ENCODE measurements around the gene MCHR2. TPM values are rescaled to one million over a fixed set of nuclear protein-coding genes. Genes with fewer than 3 reads are reported as not detected.
A peak's percentile ranks its signal among the peaks of the same experiment; 100 is the strongest.
"Not testable (repeated sequence)": the region's sequence is repeated elsewhere in the genome, so short reads cannot be mapped to it uniquely, and the experiment has no call there.

MCHR2 gene, protein sequence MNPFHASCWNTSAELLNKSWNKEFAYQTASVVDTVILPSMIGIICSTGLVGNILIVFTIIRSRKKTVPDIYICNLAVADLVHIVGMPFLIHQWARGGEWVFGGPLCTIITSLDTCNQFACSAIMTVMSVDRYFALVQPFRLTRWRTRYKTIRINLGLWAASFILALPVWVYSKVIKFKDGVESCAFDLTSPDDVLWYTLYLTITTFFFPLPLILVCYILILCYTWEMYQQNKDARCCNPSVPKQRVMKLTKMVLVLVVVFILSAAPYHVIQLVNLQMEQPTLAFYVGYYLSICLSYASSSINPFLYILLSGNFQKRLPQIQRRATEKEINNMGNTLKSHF
- total RNA-seq (2014; rRNA removed; shearing (Covaris generic)): 0.14 TPM in 1 of 2 replicates, not detected in the other

DNA sequence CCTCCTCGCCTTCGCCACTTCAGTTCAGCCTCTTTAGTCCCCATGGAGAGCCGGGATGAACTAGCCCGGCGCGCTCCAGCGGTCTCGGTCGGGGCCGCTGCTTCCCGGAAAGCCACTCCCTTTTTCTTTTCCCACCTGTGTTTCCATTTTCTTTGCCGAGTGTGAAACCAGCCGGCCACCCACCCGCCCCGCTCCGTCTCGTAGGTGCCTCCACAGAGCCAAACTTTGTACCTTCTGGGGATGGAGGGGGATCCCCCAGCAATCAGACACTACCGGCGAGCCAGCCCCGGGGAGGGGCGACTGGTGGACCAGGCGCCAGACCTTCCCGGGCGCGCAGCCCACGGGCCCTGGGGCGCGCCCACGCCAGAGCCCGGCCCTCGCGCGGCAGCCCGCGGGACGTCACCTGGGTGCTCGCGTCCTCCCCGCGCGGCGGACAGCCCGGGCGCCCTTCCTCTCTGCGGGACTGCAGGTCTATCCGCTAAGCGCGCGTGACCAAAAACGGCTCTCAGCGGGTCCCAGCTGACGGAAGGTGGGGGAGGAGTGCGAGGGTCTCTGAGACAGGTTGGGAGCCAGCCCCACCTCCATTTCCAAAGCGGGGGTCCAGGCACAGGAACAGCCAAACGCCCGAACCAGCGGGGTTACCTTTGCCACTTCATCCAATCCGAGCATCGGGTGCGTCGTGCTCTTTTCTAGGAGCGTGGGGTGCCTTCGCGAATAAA lies at the start of gene MCHR2:
MCHR2 (minus strand) TSS at position 691 of the 719 bp plus-strand sequence. CDS start 38,076 bp downstream, outside the sequence.
- no peak for DNase-seq (ENCODE audit: low spot score)

DNA sequence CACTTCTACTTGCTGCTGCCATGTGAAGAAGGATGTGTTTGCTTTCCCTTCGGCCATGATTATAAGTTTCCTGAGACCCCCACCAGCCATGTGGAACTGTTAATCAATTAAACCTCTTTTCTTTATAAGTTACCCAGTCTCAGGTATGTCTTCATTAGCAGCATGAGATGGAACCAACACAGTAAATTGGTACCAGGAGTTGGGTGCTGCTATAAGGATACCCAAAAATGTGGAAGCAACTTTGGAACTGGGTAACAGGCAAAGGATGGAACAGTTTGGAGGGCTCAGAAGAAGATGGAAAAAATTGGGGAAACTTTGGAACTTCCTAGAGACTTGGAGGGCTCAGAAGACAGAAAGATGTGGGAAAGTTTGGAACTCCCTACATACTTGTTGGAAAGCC lies 44.5 kb upstream of the MCHR2 start:
- DNase-seq (ENCODE audit: low spot score): not testable (repeated sequence)

DNA sequence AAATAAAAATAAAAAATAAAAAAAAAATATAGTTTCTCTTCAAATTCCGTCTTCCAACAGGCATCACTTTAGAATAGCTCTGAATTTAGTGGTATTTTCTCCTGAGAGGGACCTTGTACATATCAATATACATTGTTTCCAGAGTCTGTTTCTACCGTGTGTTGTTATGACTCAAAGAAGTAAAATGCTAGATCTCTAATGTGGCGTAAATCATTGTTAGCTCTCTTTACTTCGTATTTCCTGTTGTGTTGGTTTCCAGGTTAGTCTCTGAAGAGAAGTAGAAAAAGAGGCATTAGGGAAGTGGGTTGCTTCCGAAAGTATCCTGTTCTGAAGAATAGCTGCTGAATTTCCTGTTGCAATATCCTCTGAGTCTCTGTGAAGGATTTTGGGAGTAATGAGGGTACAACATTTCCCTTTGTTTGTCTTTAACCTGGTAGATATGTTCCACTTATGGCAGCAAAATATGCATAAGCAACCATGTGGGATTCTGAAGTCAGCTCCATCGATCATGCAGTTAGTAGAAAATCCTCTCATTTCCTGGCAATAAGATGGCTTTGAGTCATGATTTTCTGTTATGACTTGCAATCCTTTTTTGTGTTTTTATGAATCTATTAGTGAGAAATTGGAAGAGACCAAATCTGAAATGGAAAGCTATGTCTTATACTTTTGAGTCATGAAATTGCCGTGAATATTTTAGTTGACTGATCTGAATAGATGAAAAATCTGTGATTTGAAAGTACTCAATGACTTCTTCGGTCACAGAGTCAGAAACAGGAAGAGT lies 42.0 kb upstream of the MCHR2 start:
- peak; percentile 38 for DNase-seq (ENCODE audit: low spot score)

DNA sequence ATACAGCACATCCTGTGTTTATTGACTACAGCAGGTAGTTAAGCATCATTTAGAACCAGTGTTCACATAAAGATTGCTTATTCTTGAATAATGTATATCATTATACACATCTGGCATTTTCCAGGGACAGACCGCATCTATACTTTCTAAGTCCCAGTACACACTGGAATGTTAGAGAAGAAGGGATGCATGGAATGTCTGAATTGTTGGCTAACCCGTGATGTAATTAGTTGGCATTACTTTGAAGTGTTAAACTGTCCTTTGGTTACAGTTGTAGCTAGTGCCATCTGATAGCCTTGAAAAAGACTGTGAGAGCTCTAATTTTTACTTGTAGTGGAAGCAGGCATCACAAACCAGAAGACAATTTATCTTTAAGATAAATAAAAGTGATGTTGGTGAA lies 29.8 kb upstream of the MCHR2 start:
- no peak for DNase-seq (ENCODE audit: low spot score)

DNA sequence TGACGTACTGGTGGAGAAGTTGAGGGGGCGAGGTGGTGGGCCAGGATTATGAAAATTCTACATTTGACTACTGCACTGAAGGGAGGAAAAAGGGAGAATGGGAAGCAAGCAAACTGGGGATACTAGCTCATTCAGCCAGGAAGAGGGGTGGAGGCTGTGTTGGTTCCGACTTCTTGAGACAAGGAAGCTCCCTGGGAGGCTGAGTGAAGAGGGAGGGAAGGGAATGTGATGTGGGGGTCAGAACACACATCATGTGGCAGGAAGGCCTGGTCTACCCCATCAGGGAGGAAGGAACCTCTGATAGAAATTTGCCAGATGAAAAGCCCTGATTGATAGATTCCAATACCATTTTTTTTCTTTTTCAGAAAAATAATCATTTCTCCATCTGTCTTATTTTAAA lies 28.8 kb upstream of the MCHR2 start:
- no peak for DNase-seq (ENCODE audit: low spot score)

DNA sequence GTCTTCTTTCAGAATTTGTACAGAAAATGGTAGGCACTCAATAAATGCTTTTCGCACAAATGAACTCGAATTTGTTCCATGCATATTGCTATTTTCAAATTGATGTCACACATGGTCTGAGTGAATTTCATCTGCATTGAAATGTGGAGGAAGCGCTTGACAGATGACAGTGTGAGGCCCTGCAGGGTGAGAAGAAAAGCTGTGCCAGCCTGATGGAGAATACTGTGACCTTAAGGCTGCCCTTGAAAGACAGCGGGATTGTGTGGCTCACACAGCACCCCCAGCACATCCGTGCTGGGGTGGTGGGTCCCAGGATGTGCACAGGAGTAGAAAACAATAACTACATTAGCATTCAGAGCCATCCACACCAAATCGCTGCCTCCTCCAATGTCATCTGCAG lies 14.8 kb upstream of the MCHR2 start:
- DNase-seq (ENCODE audit: low spot score): no peak

DNA sequence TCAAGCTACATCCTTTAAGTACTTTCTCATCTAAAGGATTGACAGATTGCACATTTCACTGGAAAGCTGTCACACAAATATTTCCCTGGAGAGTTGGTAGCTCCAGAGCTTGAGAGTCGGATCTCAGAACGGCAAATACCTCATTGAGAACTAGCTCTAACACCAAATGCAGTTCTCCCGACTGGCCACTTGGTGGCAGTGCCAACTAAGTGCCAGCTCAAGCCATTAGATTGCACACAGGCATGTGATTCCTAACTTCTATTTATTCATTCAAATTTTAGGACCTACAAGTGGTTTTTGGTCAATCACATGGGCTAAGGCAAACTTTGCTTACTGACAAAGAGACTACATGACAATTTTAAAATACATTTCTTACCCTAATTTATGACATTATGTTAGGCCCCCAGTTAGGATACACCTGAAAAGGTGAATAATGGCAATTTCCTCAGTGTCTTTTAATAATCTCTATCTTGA lies 7.9 kb upstream of the MCHR2 start:
- DNase-seq (ENCODE audit: low spot score): peak; percentile 58

DNA sequence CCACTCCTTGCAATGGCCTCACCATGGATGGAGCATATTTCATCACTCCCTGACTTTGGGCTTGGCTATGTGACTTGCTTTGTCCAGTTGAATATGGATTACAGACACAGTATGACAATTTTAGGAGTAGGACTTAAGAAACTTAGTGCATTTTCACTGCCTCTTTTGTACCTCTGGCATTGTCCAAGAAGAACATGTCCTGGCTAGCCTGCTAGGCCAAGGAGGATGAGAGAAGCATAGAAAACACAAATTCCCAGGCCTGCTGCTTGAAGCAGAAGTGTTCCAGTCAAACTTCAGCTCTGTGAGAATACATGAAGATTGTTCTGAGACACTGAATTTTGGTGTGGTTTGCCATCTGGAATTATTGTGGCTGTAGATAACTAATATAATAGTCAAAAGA lies 3.1 kb upstream of the MCHR2 start:
- no peak for DNase-seq (ENCODE audit: low spot score)

DNA sequence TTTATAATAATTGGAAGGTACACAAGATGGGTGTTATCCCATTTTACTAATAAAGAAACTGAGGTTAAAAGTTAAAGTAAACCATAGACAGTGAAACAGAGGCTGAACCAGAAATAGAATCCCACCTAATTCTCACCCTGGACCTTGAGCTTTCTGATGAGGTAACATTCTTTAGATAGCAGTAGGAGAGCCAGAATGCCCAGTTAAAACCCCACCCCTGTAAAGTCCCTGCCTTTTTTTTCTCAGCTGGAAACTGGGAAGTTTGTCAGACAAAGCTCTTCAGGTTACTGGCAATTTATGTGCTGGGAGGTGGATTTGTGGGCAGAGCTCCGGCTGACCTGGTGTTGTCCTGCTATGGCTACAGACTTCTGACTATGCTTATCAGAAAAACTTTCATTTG lies 1.9 kb upstream of the MCHR2 start:
- DNase-seq (ENCODE audit: low spot score): no peak

DNA sequence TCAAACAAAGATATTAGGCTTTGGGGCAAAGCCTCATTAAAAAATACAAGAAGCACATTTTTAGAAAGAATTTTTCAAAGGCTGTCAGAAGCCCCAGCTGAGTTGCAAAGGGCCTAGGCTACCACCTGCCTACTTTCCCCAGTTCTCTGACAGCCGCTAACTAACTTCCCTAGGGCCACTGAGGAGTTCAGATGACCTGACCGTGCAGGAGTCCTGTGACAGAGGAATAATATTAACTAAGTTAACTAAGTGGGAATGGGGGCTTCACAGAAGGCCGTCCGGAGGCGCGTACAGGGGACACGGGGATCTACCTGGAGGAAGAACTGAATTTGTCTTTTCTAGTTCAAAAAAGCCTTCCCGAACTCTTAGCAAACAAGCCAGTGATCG lies 884 bp downstream of the MCHR2 start:
- DNase-seq (ENCODE audit: low spot score): no peak

DNA sequence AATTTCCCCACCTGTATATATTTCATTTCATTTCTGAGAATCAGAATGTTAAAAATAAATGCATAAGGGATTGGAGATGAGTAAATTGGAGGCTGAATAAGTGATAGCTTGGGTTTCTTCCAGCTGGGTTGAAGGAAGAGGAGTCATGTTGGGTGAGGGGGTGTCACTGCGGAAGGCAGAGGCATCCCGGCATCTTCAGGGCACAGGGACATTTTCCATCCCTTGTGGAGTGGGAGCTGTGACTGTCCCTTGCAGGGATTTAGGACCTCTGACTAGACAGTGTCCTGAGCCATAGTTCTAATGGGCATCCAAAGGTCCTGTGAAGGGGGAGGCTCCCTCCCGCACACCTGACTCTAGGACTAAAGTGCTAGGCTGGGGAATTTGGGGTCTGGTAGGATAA lies 2.1 kb downstream of the MCHR2 start:
- no peak for DNase-seq (ENCODE audit: low spot score)

DNA sequence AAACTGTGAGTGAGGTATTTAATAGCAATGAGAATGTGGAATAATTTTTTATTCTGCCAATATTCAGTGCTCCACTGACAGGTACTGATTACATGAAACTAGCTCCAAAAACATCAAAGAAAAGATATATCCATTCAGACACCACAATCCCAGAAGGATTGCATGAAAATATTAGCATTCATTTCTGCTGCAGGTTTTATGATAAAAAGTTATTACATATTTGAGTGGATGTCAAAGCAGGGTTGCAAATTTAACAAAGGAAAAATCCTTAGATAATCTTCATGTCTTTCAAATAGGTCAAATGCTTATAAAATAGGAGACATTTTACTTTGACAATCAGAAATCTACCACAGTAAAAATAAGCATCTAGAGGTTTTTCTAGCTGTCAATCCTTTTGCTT lies 13.3 kb downstream of the MCHR2 start:
- no peak for DNase-seq (ENCODE audit: low spot score)

DNA sequence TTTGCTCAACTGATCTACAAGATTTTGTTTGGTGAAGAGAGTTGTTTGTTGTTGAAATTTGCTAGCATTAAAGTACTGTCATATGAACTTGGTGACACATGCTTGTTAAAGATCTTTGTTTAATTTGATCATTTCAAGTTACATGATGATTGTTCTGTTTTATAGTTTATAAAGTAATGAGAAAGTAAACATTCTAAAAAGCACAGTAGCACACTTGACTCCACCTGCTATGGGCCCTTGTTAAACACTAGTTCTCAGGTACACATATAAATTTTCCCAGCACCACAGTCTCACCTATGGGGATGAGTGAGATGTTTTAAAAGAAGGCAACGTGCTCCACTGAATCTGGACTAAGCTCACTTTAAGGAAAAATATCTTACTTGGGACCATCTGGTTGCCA lies 14.1 kb downstream of the MCHR2 start:
- DNase-seq (ENCODE audit: low spot score): no peak

DNA sequence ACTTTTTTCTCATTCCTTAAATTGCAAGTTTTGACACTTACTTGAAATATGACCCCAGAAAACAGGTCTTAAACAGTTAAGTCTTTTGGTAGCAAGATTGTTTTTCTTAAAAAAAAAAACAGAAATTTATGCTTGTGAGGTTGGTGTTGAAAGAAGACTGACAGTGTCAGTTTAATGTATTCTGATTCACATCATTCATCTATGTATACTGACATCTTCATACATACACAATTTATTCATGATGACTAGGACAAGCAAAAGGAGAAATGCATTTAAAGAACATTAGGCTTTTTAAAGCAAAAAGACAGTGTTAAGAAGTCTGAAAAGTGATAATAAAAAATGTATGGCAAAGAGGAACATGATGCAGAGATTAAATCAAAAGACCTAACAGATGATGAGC lies 27.0 kb downstream of the MCHR2 start:
- no peak for DNase-seq (ENCODE audit: low spot score)

DNA sequence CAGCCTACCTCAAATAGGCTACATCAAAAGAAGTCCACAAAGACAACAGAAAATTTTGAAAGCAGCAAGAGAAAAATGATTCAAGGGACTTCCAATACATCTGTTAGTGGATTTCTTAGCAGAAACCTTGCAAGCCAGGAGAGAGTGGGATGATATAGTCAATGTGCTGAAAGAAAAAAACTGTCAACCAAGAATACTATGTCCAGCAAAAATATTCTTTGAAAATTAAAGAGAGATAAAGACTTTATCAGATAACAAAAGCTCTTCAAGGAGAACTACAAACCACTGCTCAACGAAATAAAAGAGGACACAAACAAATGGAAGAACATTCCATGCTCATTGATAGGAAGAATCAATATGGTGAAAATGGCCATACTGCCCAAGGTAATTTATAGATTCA lies 34.0 kb downstream of the MCHR2 start:
- no peak for DNase-seq (ENCODE audit: low spot score)

DNA sequence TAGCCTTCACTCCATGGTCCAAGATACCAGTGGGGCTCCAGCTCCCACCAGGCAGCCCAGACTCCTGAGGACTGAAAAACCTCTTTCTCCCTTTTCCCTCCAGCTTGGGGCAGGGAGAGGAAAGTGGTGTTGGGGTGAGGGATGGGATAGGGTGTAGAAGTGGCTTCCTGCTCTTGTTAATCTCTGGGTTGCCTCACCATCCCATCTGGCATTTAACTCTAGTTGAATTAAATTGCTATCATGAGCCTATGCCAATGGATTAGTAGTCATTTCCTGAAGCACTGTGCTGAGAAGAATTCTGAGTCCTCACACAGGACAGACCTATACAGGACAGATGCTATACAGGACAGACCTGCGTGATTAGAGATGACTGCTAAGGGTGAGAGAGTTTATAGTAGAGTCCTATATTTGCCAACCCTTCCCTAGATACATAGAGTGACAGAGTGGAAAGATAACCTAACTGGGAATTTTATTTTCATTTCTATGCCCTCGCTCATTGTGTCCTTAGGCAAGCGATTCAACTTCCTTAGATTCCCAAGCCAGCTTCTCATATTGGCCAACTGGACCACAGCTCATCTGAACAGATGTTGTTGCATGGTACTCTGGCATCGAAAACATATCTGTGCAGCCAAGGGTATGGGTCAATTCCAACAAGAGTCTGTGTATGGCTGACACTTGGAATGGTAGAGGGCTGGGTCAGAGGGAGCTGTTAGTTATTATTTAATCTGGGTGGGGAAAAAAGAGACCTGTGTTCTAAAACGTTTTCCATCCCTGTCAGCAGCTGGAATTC lies 42.8 kb downstream of the MCHR2 start:
- DNase-seq (ENCODE audit: low spot score): no peak

DNA sequence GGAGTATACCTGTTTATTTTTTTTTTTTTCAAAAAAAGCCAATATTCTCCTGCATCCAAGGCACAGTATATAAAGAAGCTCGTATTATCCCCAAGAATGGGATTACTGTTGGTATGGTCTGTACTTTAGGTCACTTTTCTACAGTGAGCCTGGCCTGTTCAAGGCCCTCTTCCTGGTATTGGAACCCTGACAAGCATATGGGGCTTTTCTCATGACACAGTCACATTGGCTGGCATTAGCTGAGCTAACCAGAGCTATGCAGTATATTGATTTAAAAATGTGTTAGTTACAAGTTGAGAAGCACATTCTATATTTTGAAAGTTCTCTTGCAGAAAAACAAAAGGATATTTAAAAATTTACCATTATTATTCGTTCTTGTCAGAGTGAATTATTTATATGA lies 48.0 kb downstream of the MCHR2 start:
- no peak for DNase-seq (ENCODE audit: low spot score)

DNA sequence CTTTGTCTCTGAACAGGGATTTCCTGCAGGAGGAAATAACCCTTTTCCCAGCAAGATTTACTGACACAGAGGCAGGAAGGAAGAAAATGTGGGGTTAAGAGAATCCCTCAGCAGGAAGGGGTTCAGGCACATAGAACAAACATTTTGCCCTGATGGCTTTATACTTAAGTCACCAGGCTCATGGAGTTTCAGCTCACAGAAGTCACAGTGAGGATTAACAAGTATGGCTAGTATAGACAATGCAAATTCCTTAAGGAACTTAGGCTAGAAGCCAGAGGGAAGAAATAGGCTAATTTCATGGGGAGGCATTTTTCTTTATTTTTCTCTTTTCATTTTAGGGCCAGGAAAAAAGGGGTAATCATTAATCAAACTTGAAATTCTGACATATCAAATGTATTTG lies 50.2 kb downstream of the MCHR2 start:
- DNase-seq (ENCODE audit: low spot score): no peak

DNA sequence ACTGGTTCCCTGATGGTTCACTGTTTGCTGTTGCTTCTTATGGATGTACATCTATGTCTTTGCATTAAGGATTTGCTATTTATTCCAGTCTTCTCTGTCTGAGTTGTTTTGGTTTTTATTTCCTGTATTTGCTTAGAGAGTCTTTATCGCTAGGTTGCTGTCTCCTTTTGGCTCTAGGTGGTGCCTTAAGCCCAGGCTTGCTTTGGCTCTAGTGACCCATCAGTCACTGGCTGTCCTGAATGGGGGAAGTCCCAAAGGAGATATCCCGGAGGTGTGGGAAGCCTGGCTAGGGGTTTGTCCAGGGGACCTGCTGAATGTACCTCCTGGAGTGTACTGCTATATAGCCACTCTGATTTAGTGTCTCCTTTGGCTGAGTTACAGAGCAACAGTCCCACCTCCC lies 53.4 kb downstream of the MCHR2 start:
- no peak for DNase-seq (ENCODE audit: low spot score)

DNA sequence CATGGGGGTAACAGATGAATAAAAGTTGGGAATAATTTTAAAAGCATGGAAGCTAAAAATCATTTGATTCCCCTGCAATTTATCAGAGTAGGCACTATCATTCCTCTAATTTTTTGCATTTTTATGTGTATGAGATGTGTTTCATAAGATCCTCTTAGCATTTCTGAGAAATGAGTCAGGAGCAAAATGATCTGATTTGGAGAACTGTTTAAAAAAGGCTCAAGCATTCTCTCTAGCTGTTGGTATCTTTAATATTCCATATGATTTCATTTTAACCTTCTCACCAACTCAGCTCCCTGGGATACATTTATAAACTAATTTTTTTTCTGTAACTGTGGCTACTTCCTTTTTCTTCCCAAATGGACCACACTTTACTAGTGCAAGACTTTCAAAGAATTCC lies 60.9 kb downstream of the MCHR2 start:
- peak; percentile 70 for DNase-seq (ENCODE audit: low spot score)

DNA sequence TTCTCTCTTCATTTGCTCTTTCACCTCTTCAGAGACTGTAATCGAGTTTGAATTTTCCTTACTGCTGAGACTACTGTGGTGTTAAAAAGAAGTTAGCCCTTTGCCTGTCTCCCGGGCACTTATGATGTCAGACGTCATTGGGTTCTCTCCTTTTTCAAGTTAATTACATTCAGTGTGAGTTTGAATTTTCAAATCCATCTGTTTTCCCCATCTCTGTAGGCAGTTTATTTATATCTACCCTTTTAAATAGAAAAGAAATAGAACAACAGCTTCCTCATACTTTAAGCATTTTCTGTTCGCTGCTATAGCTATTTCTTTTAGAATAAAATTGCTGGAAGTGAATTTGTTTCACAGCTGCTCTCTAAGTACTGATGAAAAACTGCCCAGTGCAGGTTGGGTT lies 81.4 kb downstream of the MCHR2 start:
- no peak for DNase-seq (ENCODE audit: low spot score)
